ENCODE measurements around the gene CD52. TPM values are rescaled to one million over a fixed set of nuclear protein-coding genes. Genes with fewer than 3 reads are reported as not detected.

Gene CD52
- total and polyA plus RNA-seq, 2 of the 13 experiments (the other 11 are each of a cell fraction or from before 2014, with no cell fraction given): 0.32 TPM; not detected in 1

DNA sequence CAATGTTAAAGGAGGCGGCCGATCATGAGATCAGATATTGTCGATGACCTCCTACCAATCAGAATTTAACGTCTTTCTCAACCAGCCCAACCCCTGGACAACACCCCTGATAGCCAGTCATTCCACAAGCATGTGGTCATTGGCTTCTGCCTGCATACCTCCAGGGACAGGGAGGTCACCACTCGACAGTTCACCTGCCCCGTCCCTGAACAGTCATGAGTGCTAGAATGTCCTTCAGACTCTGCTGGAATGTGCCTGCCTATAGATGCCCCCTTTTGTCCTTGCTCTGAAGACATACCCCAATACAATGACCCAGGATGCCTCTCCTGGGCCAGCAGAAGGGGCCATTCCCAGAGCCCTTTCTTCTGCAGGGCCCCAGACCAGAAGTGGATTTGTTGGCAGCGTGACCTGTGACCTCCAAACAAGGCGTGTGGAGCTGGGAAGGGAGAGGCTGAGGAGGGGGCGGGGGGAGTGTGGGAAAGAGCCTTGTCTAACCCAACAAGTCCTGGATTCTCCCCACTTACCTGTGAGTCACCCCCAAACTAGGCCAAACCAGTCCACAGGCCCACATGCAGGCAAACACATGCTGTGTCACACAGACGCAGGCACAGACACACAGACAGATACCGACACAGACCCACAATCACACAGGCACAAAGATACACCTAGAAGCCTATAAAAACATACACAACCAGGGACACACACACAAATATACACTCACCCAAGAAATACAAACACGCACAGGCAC is 34.0 kb downstream of the CD52 start (continued):
- TF ChIP-seq, protein P1, sequence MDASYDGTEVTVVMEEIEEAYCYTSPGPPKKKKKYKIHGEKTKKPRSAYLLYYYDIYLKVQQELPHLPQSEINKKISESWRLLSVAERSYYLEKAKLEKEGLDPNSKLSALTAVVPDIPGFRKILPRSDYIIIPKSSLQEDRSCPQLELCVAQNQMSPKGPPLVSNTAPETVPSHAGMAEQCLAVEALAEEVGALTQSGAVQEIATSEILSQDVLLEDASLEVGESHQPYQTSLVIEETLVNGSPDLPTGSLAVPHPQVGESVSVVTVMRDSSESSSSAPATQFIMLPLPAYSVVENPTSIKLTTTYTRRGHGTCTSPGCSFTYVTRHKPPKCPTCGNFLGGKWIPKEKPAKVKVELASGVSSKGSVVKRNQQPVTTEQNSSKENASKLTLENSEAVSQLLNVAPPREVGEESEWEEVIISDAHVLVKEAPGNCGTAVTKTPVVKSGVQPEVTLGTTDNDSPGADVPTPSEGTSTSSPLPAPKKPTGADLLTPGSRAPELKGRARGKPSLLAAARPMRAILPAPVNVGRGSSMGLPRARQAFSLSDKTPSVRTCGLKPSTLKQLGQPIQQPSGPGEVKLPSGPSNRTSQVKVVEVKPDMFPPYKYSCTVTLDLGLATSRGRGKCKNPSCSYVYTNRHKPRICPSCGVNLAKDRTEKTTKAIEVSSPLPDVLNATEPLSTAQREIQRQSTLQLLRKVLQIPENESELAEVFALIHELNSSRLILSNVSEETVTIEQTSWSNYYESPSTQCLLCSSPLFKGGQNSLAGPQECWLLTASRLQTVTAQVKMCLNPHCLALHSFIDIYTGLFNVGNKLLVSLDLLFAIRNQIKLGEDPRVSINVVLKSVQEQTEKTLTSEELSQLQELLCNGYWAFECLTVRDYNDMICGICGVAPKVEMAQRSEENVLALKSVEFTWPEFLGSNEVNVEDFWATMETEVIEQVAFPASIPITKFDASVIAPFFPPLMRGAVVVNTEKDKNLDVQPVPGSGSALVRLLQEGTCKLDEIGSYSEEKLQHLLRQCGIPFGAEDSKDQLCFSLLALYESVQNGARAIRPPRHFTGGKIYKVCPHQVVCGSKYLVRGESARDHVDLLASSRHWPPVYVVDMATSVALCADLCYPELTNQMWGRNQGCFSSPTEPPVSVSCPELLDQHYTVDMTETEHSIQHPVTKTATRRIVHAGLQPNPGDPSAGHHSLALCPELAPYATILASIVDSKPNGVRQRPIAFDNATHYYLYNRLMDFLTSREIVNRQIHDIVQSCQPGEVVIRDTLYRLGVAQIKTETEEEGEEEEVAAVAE (CRISPR knock-in tag; IDR thresholded peaks at IDR 0.05; ENCODE audit: borderline replicate concordance): peak; percentile 44; the same call in 1 of the 2 replicates
- TF ChIP-seq REL (CRISPR knock-in tag; conservative IDR thresholded peaks at IDR 0.05) (no peak), SETDB1 (CRISPR knock-in tag; IDR thresholded peaks at IDR 0.05; ENCODE audit: borderline replicate concordance) (no peak), ADNP (CRISPR knock-in tag; IDR thresholded peaks at IDR 0.05) (peak; percentile 90), ISL2 (CRISPR knock-in tag; IDR thresholded peaks at IDR 0.05) (peak; percentile 46; the same call in 1 of the 2 replicates), MLXIP (CRISPR knock-in tag; IDR thresholded peaks at IDR 0.05; ENCODE audit: borderline replicate concordance) (no peak), ZNF343 (CRISPR knock-in tag; IDR thresholded peaks at IDR 0.05) (no peak), HNF4A (CRISPR knock-in tag; IDR thresholded peaks at IDR 0.05) (peak; percentile 59), ZNF143 (CRISPR knock-in tag; IDR thresholded peaks at IDR 0.05) (no peak), ZNF232 (CRISPR knock-in tag; IDR thresholded peaks at IDR 0.05; ENCODE audit: borderline replicate concordance) (0 out of 2 replicates have a peak, but pooled peaks have one; percentile 26), ZNF724P (CRISPR knock-in tag; IDR thresholded peaks at IDR 0.05; ENCODE audit: borderline replicate concordance) (no peak), STAT6 (CRISPR knock-in tag; IDR thresholded peaks at IDR 0.05; ENCODE audit: borderline replicate concordance) (no peak), ZNF138 (CRISPR knock-in tag; IDR thresholded peaks at IDR 0.05; ENCODE audit: low read depth) (no peak), SMAD3 (CRISPR knock-in tag; IDR thresholded peaks at IDR 0.05) (no peak), ZSCAN21 (CRISPR knock-in tag; IDR thresholded peaks at IDR 0.05; ENCODE audit: borderline replicate concordance) (no peak)
- TF ChIP-seq, protein P2, sequence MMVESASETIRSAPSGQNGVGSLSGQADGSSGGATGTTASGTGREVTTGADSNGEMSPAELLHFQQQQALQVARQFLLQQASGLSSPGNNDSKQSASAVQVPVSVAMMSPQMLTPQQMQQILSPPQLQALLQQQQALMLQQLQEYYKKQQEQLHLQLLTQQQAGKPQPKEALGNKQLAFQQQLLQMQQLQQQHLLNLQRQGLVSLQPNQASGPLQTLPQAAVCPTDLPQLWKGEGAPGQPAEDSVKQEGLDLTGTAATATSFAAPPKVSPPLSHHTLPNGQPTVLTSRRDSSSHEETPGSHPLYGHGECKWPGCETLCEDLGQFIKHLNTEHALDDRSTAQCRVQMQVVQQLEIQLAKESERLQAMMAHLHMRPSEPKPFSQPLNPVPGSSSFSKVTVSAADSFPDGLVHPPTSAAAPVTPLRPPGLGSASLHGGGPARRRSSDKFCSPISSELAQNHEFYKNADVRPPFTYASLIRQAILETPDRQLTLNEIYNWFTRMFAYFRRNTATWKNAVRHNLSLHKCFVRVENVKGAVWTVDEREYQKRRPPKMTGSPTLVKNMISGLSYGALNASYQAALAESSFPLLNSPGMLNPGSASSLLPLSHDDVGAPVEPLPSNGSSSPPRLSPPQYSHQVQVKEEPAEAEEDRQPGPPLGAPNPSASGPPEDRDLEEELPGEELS (CRISPR knock-in tag; IDR thresholded peaks at IDR 0.05): 0 out of 2 replicates have a peak, but pooled peaks have one; percentile 8

All from HepG2 (cell line).